Activated CD8-positive, alpha-beta T cell treated with anti-CD3 and anti-CD28 coated beads for 36 hours (primary cell): ENCODE results near the gene COL6A1. TPM values are rescaled to one million over a fixed set of nuclear protein-coding genes. Genes with fewer than 3 reads are reported as not detected.
A peak's percentile ranks its signal among the peaks of the same experiment; 100 is the strongest.

ENCODE experiments used
- ATAC-seq: fragments of 200-7000 bp; cut with Tn5 transposase; one replicate; pipeline ENCODE4 v1.10.0; 2021; ENCODE audit warnings: mild to moderate bottlenecking, moderate library complexity
- CTCF ChIA-PET: fragments of 350-600 bp; sonication (Branson Sonifier 250); formaldehyde crosslinking; loops from one replicate; lab custom pipeline; 2021; ENCODE audit warnings: antibody characterized with exemption; lab: Charles Lee
- POLR2A ChIA-PET: fragments of 350-600 bp; sonication (Branson Sonifier 250); formaldehyde crosslinking; loops from one replicate; lab custom pipeline; 2021; ENCODE audit warnings: antibody characterized with exemption; lab: Charles Lee
- DNase-seq: peaks from one replicate; pipeline ENCODE4 v3.0.0-alpha.2; 2020
- H3K27ac Mint-ChIP-seq: one replicate; pipeline ENCODE4 v1.8.0; 2021; ENCODE audit warnings: mild to moderate bottlenecking, mixed read lengths
- H3K27me3 Mint-ChIP-seq: one replicate; pipeline ENCODE4 v1.8.0; 2021; ENCODE audit warnings: mixed read lengths
- H3K36me3 Mint-ChIP-seq: one replicate; pipeline ENCODE4 v1.8.0; 2021; ENCODE audit warnings: low read depth, mixed read lengths
- H3K4me1 Mint-ChIP-seq: one replicate; pipeline ENCODE4 v1.8.0; 2021; ENCODE audit warnings: low read depth, mixed read lengths
- H3K4me3 Mint-ChIP-seq: one replicate; pipeline ENCODE4 v1.8.0; 2021; ENCODE audit warnings: mild to moderate bottlenecking, moderate library complexity, mixed read lengths
- H3K9me3 Mint-ChIP-seq: one replicate; pipeline ENCODE4 v1.8.0; 2021; ENCODE audit warnings: mixed read lengths
- intact Hi-C: fragments of 100-400 bp; cut with micrococcal nuclease; formaldehyde crosslinking; loops from one replicate; pipeline ENCODE4 v1.10.0; 2022
- total RNA-seq, 2 experiments: library from RNA; stranded (reverse); gene quantifications; one replicate each; pipeline ENCODE4 v1.2.3, GENCODE V29; 2021
- TF ChIP-seq, protein P1 (sequence below): fragments of 200-600 bp; IDR thresholded peaks from one replicate; pipeline ENCODE4 v1.8.0; 2022; ENCODE audit warnings: antibody characterized with exemption, mild to moderate bottlenecking

The COL6A1 gene
- total RNA-seq, 2 experiments from 2014 or later, result 4.1 to 5.2 TPM

DNA sequence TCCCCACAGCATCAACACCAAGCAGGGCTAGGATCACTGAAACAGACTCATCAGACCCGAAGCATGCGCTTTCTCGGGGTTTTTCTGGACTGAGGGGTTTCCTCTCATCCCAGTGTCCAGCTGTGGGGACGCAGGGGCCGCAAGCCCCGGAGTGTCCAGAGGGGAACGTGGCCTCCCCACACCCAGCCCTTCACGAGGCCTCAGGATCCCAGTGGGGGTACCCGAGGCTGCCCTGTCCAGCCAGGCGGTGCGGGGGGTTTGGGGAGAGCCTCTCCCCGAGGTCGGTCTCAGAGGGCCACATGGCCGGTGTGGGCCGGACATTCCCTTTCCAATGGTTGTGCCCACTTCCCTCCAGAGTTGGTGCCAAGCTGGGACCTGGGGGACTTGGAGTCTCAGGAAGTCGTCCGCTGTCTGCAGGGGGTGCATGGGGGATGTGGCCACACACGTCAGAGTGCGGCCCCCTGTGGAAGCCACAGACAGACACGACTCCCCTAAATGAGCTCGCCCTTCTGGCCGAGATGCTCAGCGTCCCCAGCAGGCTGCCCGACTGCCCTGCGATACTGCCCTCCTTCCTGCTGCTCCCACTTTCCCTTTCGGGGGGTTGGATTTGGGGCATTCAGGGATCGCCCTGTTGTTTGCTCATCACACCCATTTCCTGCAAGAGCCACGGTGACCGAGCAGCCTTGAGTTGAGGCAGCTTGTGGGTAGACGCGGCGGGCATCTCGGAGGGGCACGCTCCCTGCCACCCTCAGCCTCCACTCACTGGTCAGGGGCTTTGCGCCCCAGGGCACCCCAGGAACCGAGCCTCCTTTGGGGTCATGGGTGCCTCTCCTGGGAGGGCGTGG is 4.1 kb downstream of the COL6A1 start:
- TF ChIP-seq, protein P1, sequence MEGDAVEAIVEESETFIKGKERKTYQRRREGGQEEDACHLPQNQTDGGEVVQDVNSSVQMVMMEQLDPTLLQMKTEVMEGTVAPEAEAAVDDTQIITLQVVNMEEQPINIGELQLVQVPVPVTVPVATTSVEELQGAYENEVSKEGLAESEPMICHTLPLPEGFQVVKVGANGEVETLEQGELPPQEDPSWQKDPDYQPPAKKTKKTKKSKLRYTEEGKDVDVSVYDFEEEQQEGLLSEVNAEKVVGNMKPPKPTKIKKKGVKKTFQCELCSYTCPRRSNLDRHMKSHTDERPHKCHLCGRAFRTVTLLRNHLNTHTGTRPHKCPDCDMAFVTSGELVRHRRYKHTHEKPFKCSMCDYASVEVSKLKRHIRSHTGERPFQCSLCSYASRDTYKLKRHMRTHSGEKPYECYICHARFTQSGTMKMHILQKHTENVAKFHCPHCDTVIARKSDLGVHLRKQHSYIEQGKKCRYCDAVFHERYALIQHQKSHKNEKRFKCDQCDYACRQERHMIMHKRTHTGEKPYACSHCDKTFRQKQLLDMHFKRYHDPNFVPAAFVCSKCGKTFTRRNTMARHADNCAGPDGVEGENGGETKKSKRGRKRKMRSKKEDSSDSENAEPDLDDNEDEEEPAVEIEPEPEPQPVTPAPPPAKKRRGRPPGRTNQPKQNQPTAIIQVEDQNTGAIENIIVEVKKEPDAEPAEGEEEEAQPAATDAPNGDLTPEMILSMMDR, result no peak
- Mint-ChIP-seq H3K4me1 (no peaks in the 10 kb centered on the region), H3K9me3 (no peaks in the 10 kb centered on the region), H3K36me3 (no peaks in the 10 kb centered on the region), H3K27me3 (peaks cover 3% of the 10 kb centered on the region), H3K27ac (no peak overlapping the region), H3K4me3 (no peak overlapping the region)
- ATAC-seq (no peak), DNase-seq (peak; percentile 3)
- ChIA-PET POLR2A (no interaction called here), CTCF (no interaction called here)
- intact Hi-C loops, result no loop called here

DNA sequence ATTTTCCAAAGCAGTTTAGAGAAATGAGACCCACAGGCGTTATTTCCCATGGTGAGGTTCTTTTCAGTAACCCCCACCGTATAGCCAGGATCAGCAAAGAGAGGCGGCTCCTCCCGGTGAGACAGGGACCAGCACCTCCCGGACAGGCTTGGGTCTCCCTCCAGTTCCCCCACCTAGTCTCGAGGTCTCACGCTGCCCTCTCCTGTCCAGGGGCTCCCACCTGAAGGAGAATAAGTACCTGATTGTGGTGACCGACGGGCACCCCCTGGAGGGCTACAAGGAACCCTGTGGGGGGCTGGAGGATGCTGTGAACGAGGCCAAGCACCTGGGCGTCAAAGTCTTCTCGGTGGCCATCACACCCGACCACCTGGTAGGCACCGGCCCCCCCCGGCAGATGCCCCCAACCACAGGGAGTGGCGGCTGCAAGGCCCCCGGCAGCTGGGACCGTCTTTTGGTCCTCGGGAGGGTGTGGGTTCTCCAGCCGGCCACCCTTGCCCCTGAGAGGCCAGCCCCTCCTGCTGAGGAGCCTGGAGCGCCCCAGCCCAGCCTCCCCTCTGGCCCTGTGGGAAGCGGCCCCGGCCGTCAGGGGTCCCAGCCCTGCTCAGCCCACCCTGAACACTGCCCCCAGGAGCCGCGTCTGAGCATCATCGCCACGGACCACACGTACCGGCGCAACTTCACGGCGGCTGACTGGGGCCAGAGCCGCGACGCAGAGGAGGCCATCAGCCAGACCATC is 4.9 kb downstream of the COL6A1 start:
- H3K4me1 Mint-ChIP-seq, result no peaks in the 10 kb centered on the region
- TF ChIP-seq, protein P1, result no peak
- intact Hi-C loops, result no loop called here
- DNase-seq (peak; percentile 3), ATAC-seq (no peak)
- peaks cover 3% of the 10 kb centered on the region for H3K27me3 Mint-ChIP-seq
- no peaks in the 10 kb centered on the region for H3K9me3 Mint-ChIP-seq
- no peak overlapping the region for H3K4me3 Mint-ChIP-seq
- CTCF ChIA-PET, result no interaction called here
- POLR2A ChIA-PET, result no interaction called here
- H3K27ac Mint-ChIP-seq, result no peak overlapping the region
- no peaks in the 10 kb centered on the region for H3K36me3 Mint-ChIP-seq

DNA sequence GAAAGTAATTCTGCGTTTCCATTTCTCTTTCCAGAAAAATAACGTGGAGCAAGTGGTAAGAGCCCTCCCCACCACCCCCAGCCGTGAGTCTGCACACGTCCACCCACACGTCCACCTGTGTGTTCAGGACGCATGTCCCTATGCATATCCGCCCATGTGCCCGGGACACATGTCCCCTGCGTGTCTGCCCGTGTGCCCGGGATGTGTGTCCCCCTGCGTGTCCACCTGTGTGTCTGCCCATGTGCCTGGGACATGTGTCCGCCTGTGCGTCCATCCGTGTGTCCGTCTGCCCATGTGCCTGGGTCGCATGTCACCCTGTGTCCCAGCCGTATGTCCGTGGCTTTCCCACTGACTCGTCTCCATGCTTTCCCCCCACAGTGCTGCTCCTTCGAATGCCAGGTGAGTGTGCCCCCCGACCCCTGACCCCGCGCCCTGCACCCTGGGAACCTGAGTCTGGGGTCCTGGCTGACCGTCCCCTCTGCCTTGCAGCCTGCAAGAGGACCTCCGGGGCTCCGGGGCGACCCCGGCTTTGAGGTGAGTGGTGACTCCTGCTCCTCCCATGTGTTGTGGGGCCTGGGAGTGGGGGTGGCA is 5.6 kb downstream of the COL6A1 start:
- ChIA-PET POLR2A (no interaction called here), CTCF (no interaction called here)
- Mint-ChIP-seq H3K9me3 (no peaks in the 10 kb centered on the region), H3K27me3 (peaks cover 3% of the 10 kb centered on the region), H3K36me3 (no peaks in the 10 kb centered on the region), H3K27ac (no peak overlapping the region), H3K4me1 (no peaks in the 10 kb centered on the region), H3K4me3 (no peak overlapping the region)
- TF ChIP-seq, protein P1, result no peak
- intact Hi-C loops, result no loop called here
- no peak for ATAC-seq
- peak; percentile 0 for DNase-seq

DNA sequence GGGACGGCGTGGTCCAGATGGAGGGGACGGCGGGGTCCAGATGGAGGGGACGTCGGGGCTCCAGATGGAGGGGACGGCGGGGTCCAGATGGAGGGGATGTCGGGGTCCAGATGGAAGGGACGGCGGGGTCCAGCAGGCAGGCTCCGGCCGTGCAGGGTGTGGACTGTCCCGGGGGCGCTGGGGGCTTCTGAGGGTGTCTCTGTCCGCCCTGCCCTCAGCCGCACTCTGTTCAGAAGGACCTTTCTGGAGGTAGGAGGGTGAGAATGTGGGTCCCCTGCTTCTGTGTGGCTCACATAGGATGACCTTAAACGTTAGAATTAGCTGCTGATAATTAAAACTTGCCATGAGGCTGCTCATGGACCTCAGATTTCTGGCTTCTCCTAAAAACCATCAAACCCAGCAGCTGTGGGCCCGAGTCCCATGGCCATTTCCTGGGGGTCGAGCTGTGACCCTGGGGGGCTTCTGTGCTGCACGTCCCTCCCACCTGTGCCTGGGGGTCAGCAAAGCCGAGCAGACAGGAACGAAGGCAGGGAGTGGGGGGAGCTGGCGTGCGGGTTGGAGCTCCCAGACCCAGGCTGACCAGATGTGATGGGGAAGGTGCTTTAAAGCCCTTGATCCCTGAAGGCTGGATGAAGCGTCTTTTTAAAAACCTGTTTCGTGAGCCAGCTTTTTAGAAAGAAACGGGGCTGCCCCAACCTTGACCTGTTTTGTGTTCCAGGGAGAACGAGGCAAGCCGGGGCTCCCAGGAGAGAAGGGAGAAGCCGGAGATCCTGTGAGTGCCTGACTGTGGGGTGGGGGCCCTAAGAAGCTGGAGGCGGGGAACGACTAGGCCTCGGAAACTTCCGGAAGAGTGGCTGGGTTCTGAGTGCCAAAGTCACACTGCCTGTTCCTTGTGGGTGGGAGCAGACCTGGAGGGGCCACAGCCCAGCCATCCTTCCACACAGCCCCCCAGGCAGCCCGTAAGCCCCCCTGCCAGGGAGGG is 7.1 kb downstream of the COL6A1 start:
- ATAC-seq, result no peak

More for the DNA sequence above, 7.1 kb downstream of the COL6A1 start:
- DNase-seq, result peak; percentile 0
- no peak overlapping the region for H3K4me3 Mint-ChIP-seq
- TF ChIP-seq, protein P1, result no peak
- intact Hi-C loops, result no loop called here
- no peaks in the 10 kb centered on the region for H3K9me3 Mint-ChIP-seq
- ChIA-PET CTCF (no interaction called here), POLR2A (interaction anchor here (0.6 kb wide), 1 partner anchor 1264 kb away, joined by 3 read pairs; no protein-coding TSS in a partner anchor)
- H3K36me3 Mint-ChIP-seq, result no peaks in the 10 kb centered on the region
- H3K27ac Mint-ChIP-seq, result no peak overlapping the region
- H3K27me3 Mint-ChIP-seq, result peaks cover 2% of the 10 kb centered on the region
- no peaks in the 10 kb centered on the region for H3K4me1 Mint-ChIP-seq
